ENCODE results near the gene PPP1R14C.

DNA sequence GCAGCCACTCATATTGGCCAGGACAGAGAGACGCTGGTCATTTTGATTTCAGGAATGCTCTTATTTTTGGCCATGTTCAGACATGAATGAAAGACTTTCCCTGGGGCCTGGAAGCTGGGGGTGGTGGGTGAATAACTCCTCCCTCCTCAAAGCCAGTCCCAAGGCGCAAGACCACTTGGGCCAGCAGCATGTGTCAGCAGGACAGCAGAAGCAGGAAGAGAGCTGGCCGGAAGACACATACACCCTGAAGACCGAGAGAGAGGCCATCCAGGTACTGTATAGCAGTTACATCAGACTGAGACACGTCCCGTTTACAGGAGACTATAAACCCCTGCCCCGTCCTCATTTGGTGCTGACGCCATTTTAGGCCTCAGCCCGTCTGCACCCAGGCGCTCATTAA is 44.7 kb upstream of the PPP1R14C start:
- TF ChIP-seq POLR2AphosphoS5 (IDR thresholded peaks at IDR 0.05; ENCODE audit: low read depth, low read length) (no peak), FOXP1 (IDR thresholded peaks at IDR 0.05) (no peak), FOXP1 (CRISPR knock-in tag; IDR thresholded peaks at IDR 0.05) (no peak), ZNF709 (CRISPR knock-in tag; IDR thresholded peaks at IDR 0.05) (no peak), PREB (CRISPR knock-in tag; IDR thresholded peaks at IDR 0.05) (no peak), CTCF (CRISPR knock-in tag; IDR thresholded peaks at IDR 0.05) (no peak), NCOR1 (IDR thresholded peaks at IDR 0.05; ENCODE audit: borderline replicate concordance, low read length) (no peak), ZNF674 (CRISPR knock-in tag; IDR thresholded peaks at IDR 0.05; ENCODE audit: low read depth) (no peak)
- TF ChIP-seq, protein P1, sequence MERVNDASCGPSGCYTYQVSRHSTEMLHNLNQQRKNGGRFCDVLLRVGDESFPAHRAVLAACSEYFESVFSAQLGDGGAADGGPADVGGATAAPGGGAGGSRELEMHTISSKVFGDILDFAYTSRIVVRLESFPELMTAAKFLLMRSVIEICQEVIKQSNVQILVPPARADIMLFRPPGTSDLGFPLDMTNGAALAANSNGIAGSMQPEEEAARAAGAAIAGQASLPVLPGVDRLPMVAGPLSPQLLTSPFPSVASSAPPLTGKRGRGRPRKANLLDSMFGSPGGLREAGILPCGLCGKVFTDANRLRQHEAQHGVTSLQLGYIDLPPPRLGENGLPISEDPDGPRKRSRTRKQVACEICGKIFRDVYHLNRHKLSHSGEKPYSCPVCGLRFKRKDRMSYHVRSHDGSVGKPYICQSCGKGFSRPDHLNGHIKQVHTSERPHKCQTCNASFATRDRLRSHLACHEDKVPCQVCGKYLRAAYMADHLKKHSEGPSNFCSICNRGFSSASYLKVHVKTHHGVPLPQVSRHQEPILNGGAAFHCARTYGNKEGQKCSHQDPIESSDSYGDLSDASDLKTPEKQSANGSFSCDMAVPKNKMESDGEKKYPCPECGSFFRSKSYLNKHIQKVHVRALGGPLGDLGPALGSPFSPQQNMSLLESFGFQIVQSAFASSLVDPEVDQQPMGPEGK (CRISPR knock-in tag; IDR thresholded peaks at IDR 0.05), result no peak

Measured in HepG2 (cell line).